ENCODE data around the gene JCHAIN. TPM values are rescaled to one million over a fixed set of nuclear protein-coding genes. Genes with fewer than 3 reads are reported as not detected.

Gene JCHAIN
- total and polyA plus RNA-seq, 9 of the 15 experiments (the other 6 are each of a cell fraction or from before 2014, with no cell fraction given), result 0.04 to 0.68 (median 0.26) TPM; not detected in 5

DNA sequence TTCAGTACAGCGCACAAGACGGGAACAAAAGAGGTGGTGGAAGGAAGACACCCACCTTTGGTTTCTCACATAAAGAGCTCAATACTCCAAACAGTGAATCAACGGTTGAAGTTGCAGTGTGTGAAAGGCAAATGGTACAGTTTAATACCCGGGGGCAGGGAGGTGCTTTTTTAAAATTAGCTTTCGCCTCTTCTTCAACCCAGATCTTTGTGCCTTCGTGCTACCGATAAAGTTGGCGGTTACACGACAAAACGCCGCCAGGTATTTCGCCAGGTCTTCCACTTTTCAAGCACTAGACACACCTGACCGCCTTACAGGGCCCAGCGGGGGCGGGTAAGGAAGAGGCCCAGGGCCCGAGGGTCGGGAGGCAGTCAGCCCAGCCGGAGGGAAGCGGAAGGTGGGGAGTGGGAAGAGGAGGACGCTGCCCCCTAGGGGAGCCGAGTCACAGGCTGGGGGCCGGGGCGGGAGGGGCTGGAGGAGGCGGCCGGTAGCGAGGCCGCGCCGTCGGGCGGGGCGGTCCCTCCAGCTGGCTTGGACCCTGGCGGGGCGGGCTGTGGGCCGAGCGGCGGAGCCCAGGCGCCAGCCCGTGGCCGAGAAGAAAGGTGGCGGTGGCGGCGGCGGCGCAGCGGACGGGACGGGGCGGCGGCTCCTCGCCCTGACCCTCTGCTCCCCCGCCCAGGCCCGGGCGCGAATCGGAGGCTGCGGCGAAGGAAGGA is 38.1 kb upstream of the JCHAIN start (continued):
- TF ChIP-seq, protein P1, sequence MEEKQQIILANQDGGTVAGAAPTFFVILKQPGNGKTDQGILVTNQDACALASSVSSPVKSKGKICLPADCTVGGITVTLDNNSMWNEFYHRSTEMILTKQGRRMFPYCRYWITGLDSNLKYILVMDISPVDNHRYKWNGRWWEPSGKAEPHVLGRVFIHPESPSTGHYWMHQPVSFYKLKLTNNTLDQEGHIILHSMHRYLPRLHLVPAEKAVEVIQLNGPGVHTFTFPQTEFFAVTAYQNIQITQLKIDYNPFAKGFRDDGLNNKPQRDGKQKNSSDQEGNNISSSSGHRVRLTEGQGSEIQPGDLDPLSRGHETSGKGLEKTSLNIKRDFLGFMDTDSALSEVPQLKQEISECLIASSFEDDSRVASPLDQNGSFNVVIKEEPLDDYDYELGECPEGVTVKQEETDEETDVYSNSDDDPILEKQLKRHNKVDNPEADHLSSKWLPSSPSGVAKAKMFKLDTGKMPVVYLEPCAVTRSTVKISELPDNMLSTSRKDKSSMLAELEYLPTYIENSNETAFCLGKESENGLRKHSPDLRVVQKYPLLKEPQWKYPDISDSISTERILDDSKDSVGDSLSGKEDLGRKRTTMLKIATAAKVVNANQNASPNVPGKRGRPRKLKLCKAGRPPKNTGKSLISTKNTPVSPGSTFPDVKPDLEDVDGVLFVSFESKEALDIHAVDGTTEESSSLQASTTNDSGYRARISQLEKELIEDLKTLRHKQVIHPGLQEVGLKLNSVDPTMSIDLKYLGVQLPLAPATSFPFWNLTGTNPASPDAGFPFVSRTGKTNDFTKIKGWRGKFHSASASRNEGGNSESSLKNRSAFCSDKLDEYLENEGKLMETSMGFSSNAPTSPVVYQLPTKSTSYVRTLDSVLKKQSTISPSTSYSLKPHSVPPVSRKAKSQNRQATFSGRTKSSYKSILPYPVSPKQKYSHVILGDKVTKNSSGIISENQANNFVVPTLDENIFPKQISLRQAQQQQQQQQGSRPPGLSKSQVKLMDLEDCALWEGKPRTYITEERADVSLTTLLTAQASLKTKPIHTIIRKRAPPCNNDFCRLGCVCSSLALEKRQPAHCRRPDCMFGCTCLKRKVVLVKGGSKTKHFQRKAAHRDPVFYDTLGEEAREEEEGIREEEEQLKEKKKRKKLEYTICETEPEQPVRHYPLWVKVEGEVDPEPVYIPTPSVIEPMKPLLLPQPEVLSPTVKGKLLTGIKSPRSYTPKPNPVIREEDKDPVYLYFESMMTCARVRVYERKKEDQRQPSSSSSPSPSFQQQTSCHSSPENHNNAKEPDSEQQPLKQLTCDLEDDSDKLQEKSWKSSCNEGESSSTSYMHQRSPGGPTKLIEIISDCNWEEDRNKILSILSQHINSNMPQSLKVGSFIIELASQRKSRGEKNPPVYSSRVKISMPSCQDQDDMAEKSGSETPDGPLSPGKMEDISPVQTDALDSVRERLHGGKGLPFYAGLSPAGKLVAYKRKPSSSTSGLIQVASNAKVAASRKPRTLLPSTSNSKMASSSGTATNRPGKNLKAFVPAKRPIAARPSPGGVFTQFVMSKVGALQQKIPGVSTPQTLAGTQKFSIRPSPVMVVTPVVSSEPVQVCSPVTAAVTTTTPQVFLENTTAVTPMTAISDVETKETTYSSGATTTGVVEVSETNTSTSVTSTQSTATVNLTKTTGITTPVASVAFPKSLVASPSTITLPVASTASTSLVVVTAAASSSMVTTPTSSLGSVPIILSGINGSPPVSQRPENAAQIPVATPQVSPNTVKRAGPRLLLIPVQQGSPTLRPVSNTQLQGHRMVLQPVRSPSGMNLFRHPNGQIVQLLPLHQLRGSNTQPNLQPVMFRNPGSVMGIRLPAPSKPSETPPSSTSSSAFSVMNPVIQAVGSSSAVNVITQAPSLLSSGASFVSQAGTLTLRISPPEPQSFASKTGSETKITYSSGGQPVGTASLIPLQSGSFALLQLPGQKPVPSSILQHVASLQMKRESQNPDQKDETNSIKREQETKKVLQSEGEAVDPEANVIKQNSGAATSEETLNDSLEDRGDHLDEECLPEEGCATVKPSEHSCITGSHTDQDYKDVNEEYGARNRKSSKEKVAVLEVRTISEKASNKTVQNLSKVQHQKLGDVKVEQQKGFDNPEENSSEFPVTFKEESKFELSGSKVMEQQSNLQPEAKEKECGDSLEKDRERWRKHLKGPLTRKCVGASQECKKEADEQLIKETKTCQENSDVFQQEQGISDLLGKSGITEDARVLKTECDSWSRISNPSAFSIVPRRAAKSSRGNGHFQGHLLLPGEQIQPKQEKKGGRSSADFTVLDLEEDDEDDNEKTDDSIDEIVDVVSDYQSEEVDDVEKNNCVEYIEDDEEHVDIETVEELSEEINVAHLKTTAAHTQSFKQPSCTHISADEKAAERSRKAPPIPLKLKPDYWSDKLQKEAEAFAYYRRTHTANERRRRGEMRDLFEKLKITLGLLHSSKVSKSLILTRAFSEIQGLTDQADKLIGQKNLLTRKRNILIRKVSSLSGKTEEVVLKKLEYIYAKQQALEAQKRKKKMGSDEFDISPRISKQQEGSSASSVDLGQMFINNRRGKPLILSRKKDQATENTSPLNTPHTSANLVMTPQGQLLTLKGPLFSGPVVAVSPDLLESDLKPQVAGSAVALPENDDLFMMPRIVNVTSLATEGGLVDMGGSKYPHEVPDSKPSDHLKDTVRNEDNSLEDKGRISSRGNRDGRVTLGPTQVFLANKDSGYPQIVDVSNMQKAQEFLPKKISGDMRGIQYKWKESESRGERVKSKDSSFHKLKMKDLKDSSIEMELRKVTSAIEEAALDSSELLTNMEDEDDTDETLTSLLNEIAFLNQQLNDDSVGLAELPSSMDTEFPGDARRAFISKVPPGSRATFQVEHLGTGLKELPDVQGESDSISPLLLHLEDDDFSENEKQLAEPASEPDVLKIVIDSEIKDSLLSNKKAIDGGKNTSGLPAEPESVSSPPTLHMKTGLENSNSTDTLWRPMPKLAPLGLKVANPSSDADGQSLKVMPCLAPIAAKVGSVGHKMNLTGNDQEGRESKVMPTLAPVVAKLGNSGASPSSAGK (IDR thresholded peaks at IDR 0.05), result 0 out of 2 replicates have a peak, but pooled peaks have one; percentile 22
- peak; percentile 34 for TF ChIP-seq CCNT2 (IDR thresholded peaks at IDR 0.05; ENCODE audit: borderline replicate concordance, extremely low read depth, insufficient read length, low read depth, low read length)
- TF ChIP-seq, protein P2, sequence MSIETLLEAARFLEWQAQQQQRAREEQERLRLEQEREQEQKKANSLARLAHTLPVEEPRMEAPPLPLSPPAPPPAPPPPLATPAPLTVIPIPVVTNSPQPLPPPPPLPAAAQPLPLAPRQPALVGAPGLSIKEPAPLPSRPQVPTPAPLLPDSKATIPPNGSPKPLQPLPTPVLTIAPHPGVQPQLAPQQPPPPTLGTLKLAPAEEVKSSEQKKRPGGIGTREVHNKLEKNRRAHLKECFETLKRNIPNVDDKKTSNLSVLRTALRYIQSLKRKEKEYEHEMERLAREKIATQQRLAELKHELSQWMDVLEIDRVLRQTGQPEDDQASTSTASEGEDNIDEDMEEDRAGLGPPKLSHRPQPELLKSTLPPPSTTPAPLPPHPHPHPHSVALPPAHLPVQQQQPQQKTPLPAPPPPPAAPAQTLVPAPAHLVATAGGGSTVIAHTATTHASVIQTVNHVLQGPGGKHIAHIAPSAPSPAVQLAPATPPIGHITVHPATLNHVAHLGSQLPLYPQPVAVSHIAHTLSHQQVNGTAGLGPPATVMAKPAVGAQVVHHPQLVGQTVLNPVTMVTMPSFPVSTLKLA (conservative IDR thresholded peaks at IDR 0.05), result no peak
- 0 out of 2 replicates have a peak, but pooled peaks have one; percentile 23 for TF ChIP-seq SMAD3 (CRISPR knock-in tag; conservative IDR thresholded peaks at IDR 0.05)
- TF ChIP-seq NR2F6 (CRISPR knock-in tag; IDR thresholded peaks at IDR 0.05), result no peak
- TF ChIP-seq HNRNPK (IDR thresholded peaks at IDR 0.05; ENCODE audit: low read depth, low read length, poor library complexity, severe bottlenecking), result peak; percentile 39
- peak; percentile 59; the same call in 1 of the 2 replicates for TF ChIP-seq ZEB2 (IDR thresholded peaks at IDR 0.05)
- TF ChIP-seq SMARCC2 (IDR thresholded peaks at IDR 0.05; ENCODE audit: low read depth), result peak; percentile 54; the same call in 1 of the 2 replicates
- TF ChIP-seq, protein P3, sequence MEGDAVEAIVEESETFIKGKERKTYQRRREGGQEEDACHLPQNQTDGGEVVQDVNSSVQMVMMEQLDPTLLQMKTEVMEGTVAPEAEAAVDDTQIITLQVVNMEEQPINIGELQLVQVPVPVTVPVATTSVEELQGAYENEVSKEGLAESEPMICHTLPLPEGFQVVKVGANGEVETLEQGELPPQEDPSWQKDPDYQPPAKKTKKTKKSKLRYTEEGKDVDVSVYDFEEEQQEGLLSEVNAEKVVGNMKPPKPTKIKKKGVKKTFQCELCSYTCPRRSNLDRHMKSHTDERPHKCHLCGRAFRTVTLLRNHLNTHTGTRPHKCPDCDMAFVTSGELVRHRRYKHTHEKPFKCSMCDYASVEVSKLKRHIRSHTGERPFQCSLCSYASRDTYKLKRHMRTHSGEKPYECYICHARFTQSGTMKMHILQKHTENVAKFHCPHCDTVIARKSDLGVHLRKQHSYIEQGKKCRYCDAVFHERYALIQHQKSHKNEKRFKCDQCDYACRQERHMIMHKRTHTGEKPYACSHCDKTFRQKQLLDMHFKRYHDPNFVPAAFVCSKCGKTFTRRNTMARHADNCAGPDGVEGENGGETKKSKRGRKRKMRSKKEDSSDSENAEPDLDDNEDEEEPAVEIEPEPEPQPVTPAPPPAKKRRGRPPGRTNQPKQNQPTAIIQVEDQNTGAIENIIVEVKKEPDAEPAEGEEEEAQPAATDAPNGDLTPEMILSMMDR (IDR thresholded peaks at IDR 0.05 in 2 of 3, conservative IDR thresholded peaks at IDR 0.05 in 1 of 3; ENCODE audit: insufficient read depth in 2 of 3, low read depth in 1 of 3, low read length in 3 of 3), result peak; percentile 41 to 62 (median 49); a peak in 4 of 6 replicates
- peak in 2 of 3 experiments; percentile 21 to 38 for TF ChIP-seq YY1 (IDR thresholded peaks at IDR 0.05; ENCODE audit: borderline replicate concordance in 1 of 3, control insufficient read depth in 1 of 3, extremely low read depth in 1 of 3, insufficient read depth in 3 of 3, insufficient read length in 1 of 3, insufficient replicate concordance in 2 of 3, low read depth in 1 of 3, low read length in 2 of 3)
